Right cardiac atrium (tissue), 5 donors: ENCODE measurements around the gene COL4A1. TPM values are rescaled to one million over a fixed set of nuclear protein-coding genes. Genes with fewer than 3 reads are reported as not detected.

Experiments used
- ATAC-seq, 2 donors: fragments of 200-7000 bp; cut with Tn5 transposase; one replicate each; pipeline versions ENCODE4 v1.8.0 to v1.9.1; 2020; ENCODE audit warnings: moderate library complexity in 2 of 2, mild to moderate bottlenecking in 1 of 2
- DNase-seq, 3 donors: peaks; one replicate each; pipeline ENCODE4 v3.0.0-alpha.2; 2020
- H3K27ac ChIP-seq: one replicate; pipeline ENCODE4 v1.5.1; 2013; ENCODE audit warnings: mild to moderate bottlenecking, low read length, control low read depth, moderate library complexity
- H3K27me3 ChIP-seq: one replicate; pipeline ENCODE4 v1.6.1; 2013; ENCODE audit not compliant: control insufficient read depth, insufficient read depth
- H3K4me1 ChIP-seq: one replicate; pipeline ENCODE4 v1.6.1; 2013; ENCODE audit warnings: low read length; ENCODE audit not compliant: control insufficient read depth, insufficient read depth
- H3K4me3 ChIP-seq: one replicate; pipeline ENCODE4 v1.5.1; 2013; ENCODE audit warnings: low read length, control low read depth
- H3K9me3 ChIP-seq: one replicate; pipeline ENCODE4 v1.6.1; 2013; ENCODE audit warnings: low read length; ENCODE audit not compliant: control insufficient read depth
- WGBS: extraction: QIAGEN DNeasy Blood & Tissue Kit; methylation state at CpG from one replicate; pipeline ENCODE4 v1.1.7; 2013; 5-methylcytosine and 5-hydroxymethylcytosine counted together
- intact Hi-C, 4 donors: fragments of 100-400 bp; cut with DNase I; formaldehyde crosslinking; loops; one replicate each; pipeline versions ENCODE4 v1.11.0 to v1.14.0; 2022 to 2023
- polyA plus RNA-seq: library from polyadenylated mRNA; stranded (reverse); fragments of 200-250 nt; gene quantifications from one replicate; pipeline ENCODE4 v1.2.3, GENCODE V29; 2013
- total RNA-seq, 4 donors: library from RNA; stranded (reverse); fragmentation: NEBNext Ultra II Directional; extraction: Animal tissue kit (Norgen Biotek cat#: 25700); gene quantifications; one replicate each; pipeline ENCODE4 v1.2.1, GENCODE V29; 2021
- donor health status: healthy with polysubstance abuse.
- donor health status: DM: no; HTN: yes; CAD: no.
- donor health status: DM: no; HTN: no; CAD: no.
- donor health status: DM: no; HTN: yes; CAD: no; lungs with severe emphysema.
- donor health status: DM: yes; HTN: yes; CAD: no.

COL4A1 gene
- total and polyA plus RNA-seq, 5 donors, result 69.8 to 267 (median 102) TPM

- Histone ChIP-seq H3K4me1 (peaks cover 32% of the 10 kb centered on the region), H3K27me3 (no peaks in the 10 kb centered on the region), H3K4me3 (no peak overlapping the region), H3K9me3 (no peaks in the 10 kb centered on the region), H3K27ac (no peak overlapping the region)
- ATAC-seq, result no peak
- WGBS, result 86% methylated on average over 7 of the region's 7 CpGs
- intact Hi-C loops, result loop anchor here in 1 of 4 donors (10.0 kb wide), 1 partner anchor 64 kb away; the partner anchor contains the start of genes COL4A1 and COL4A2
- peak in 1 of 3 donors; percentile 40 for DNase-seq
Measured at GRCh38 chr13:110240943-110241342, 66.0 kb downstream of the COL4A1 start.

- ATAC-seq, result peak; percentile 6 to 11
- Histone ChIP-seq H3K27me3 (no peaks in the 10 kb centered on the region), H3K4me1 (peaks cover 32% of the 10 kb centered on the region), H3K9me3 (no peaks in the 10 kb centered on the region), H3K4me3 (no peak overlapping the region), H3K27ac (no peak overlapping the region)
- peak in 2 of 3 donors; percentile 64 to 73 for DNase-seq
- WGBS, result 69% methylated on average over 10 of the region's 10 CpGs
- intact Hi-C loops, result loop anchor here in 1 of 4 donors (10.0 kb wide), 1 partner anchor 64 kb away; the partner anchor contains the start of genes COL4A1 and COL4A2
Measured at GRCh38 chr13:110240352-110240751, 66.6 kb downstream of the COL4A1 start.

- Histone ChIP-seq H3K27me3 (no peaks in the 10 kb centered on the region), H3K27ac (peak overlapping the region; percentile 67), H3K4me1 (peaks cover 26% of the 10 kb centered on the region), H3K4me3 (no peak overlapping the region), H3K9me3 (no peaks in the 10 kb centered on the region)
- no peak for ATAC-seq
- WGBS, result 36% methylated on average over 5 of the region's 5 CpGs
- no peak for DNase-seq
- intact Hi-C loops, result loop anchor here in 2 of 4 donors (10.0 kb wide), 2 partner anchors 65 to 175 kb away; partner anchors contain the start of genes COL4A1 (in 1 of the 2) and COL4A2 (in 1 of the 2)
Measured at GRCh38 chr13:110239280-110240125, 67.5 kb downstream of the COL4A1 start.

- H3K4me3 ChIP-seq, result no peak overlapping the region
- no peak overlapping the region for H3K27ac ChIP-seq
- DNase-seq, result peak in 1 of 3 donors; percentile 73
- peaks cover 27% of the 10 kb centered on the region for H3K4me1 ChIP-seq
- intact Hi-C loops, result loop anchor here in 2 of 4 donors (10.0 kb wide), 1 partner anchor 176 kb away; no protein-coding TSS in a partner anchor
- peak; percentile 42 to 68 for ATAC-seq
- no peaks in the 10 kb centered on the region for H3K27me3 ChIP-seq
- 18% methylated on average over 1 of the region's 1 CpG for WGBS
- H3K9me3 ChIP-seq, result no peaks in the 10 kb centered on the region
Measured at GRCh38 chr13:110238818-110239195, 68.2 kb downstream of the COL4A1 start.

DNA sequence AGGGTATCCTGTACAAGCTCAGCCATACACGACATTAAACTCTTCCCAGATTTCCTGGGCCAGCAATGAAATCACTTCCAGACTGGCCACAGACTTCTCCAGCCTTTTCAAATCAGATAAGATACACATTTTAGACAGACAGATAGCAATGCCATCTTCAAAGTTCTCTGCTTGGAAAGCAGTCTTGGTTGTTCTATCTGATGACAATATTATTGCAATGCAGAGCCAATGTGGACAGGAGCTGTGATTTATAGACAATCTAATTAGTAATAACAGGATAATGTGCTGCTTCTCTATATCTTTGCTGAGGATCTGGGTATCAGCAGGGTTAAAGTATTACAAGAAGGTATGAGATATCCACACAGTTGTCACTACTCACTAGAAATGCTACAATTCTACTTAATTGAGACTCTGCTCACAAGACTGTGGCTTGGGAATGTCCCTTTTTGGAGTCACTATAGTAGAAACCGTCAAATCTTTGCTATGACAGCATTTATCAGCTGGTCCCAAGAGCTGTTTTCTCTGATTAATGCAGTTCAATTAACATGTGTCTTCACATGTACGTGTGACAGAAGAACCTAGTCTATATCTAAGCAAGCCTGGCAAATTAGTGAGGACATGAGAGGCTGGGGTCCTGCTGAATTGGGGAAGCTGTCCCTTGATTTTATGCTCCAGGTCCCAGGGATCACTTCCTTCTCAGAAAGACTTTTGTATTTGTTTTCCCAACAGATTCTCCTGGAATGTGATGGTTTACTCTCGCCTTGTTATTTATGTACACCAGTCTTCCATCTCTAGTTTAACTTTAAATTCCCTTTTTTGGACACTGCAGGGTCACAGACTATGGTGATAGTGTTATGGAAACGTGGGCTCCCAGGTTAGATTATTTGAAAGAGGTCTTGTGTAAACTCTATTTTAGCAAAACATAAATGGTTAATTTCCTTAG, 68.8 kb downstream of the COL4A1 start:
- ATAC-seq (no peak), DNase-seq (no peak)
- H3K4me3 ChIP-seq, result no peak overlapping the region
- intact Hi-C loops, result loop anchor here in 2 of 4 donors (10.0 kb wide), 1 partner anchor 177 kb away; no protein-coding TSS in a partner anchor
- no peaks in the 10 kb centered on the region for H3K27me3 ChIP-seq
- 18% methylated on average over 5 of the region's 5 CpGs for WGBS
- peak overlapping the region; percentile 72 for H3K27ac ChIP-seq
- peaks cover 30% of the 10 kb centered on the region for H3K4me1 ChIP-seq
- H3K9me3 ChIP-seq, result no peaks in the 10 kb centered on the region

DNA sequence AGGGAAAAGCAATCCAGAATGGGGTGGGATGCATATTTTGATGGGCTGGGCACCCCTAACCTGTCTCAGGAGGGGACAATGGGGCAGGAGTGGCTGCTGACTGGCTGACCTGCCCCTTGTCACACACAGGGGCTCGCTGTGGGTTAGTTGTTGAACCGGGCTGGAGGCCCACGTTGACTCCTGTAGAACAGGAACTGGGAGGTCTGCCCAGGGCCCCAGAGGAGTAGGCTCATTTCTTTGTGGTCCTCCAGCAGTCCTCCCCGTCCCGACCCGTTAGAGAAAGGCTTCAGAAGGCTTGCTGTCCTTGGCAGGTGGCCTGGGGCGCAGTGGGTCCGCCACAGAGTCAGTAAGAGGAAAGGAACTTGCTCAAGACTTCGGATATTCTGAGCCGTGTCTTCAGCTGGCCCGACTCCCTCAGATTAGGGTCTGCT, 70.1 kb downstream of the COL4A1 start:
- Histone ChIP-seq H3K9me3 (no peaks in the 10 kb centered on the region), H3K4me1 (peaks cover 32% of the 10 kb centered on the region), H3K27me3 (no peaks in the 10 kb centered on the region), H3K27ac (peak overlapping the region; percentile 78), H3K4me3 (no peak overlapping the region)
- DNase-seq (peak; percentile 86 to 94 (median 89)), ATAC-seq (peak; percentile 53 to 74)
- intact Hi-C loops, result loop anchor here in 2 of 4 donors (10.0 kb wide), 1 partner anchor 178 kb away; no protein-coding TSS in a partner anchor
- 17% methylated on average over 11 of the region's 11 CpGs for WGBS

DNA sequence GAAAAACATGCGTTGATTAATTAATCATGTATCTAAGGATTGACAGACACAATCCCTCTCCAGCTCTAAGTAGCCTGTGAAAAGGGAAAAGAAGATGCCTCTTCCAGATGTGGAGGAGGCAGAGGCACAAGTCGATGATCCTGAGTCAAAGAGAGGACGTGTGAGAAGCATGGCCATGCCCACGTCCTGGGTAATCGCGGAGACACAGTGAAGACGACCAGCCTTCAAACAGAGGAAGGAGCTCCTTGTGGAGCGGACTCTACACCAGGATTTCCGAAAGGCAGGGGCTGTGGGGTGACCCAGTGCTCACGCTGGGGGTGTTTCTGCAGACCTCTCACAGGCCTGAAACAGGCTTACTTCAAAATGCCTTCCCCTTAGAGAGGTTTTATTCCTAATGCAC, 70.5 kb downstream of the COL4A1 start:
- peak overlapping the region; percentile 78 for H3K27ac ChIP-seq
- WGBS, result 77% methylated on average over 10 of the region's 10 CpGs
- ATAC-seq, result no peak
- no peaks in the 10 kb centered on the region for H3K9me3 ChIP-seq
- H3K27me3 ChIP-seq, result no peaks in the 10 kb centered on the region
- H3K4me1 ChIP-seq, result peaks cover 32% of the 10 kb centered on the region
- H3K4me3 ChIP-seq, result no peak overlapping the region
- intact Hi-C loops, result loop anchor here in 2 of 4 donors (10.0 kb wide), 1 partner anchor 178 kb away; no protein-coding TSS in a partner anchor
- DNase-seq, result no peak

DNA sequence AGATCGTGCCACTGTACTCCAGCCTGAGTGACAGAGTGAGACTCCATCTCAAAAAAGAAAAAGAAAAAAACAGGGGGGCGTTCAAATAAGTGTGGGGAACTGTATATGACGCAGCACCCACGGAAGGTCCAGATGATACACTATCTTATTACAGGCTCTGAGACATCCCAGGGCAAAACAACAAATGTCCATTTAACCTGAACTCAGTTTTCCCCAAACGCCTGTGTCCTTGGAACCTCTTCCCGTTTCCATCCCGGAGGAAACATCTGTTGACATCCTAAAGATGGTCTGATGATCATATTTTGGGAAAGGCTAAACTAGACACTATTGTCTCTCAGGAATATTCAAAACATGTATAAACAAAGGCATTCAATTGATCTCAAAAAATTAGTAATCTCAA, 72.4 kb downstream of the COL4A1 start:
- Histone ChIP-seq H3K27ac (no peak overlapping the region), H3K27me3 (no peaks in the 10 kb centered on the region), H3K4me1 (peaks cover 30% of the 10 kb centered on the region), H3K4me3 (no peak overlapping the region), H3K9me3 (no peaks in the 10 kb centered on the region)
- 53% methylated on average over 7 of the region's 7 CpGs for WGBS
- ATAC-seq (no peak), DNase-seq (no peak)
- intact Hi-C loops, result loop anchor here (5.0 to 10.0 kb wide), 3 partner anchors 73 to 180 kb away; partner anchors contain the start of genes COL4A1 (in 1 of the 4) and COL4A2 (in 1 of the 4)

DNA sequence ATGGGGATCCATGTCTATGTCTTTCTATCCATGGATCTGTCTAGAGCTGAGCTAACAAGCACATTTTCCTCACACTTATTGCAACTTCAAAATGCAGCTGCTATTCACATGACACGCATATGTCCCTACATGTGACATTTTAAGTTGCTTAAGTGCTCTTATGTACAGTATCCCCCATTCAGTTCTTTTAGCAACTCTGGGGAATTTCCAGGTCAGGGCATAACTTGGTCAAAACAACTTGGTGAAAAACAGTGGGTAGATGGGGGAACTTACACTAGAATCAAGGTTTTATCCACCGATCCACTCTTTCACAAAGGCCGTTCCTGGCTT, 73.0 kb downstream of the COL4A1 start:
- Histone ChIP-seq H3K4me3 (no peak overlapping the region), H3K27ac (peak overlapping the region; percentile 68), H3K4me1 (peaks cover 29% of the 10 kb centered on the region), H3K27me3 (no peaks in the 10 kb centered on the region), H3K9me3 (no peaks in the 10 kb centered on the region)
- DNase-seq, result no peak
- intact Hi-C loops, result loop anchor here (5.0 to 10.0 kb wide), 3 partner anchors 73 to 181 kb away; partner anchors contain the start of genes COL4A1 (in 1 of the 4) and COL4A2 (in 1 of the 4)
- WGBS, result 47% methylated on average over 3 of the region's 3 CpGs
- no peak for ATAC-seq

DNA sequence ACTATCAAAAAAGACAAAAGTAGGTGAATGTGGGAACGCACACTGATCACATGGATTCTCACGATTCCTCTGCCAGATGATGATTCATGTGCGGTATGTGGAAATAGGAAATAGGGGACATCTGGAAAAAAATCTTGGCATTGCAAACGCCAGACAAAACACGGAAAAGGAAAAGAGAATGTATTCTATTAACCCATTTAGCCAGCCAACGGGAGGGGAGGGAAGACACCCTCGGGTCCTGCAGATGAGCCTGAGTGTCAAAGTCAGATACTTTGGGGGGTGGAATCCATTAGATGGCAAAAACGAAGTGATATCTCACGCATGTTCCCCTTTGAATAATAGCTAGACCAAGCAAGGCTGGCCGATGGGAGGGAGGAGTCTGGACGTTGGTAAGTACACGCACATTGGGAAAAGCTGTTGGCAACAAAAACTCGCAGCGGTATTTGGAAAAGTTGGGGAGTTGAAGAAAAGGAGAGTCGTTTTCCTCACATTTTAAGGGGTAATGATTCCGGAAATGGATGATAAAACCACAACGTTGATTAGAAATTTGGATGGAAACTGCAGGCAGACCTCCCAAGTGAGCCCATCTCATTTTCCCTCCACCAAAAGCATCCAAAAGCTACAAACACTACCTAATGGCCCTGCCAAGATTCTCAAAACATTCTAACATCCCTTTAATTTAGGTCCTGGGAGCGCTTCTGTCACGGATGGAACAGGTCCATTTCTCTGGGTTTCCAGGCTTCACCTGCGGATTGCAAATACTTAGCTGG, 73.6 kb downstream of the COL4A1 start:
- H3K27ac ChIP-seq, result peak overlapping the region; percentile 68
- 35% methylated on average over 20 of the region's 20 CpGs for WGBS
- H3K27me3 ChIP-seq, result no peaks in the 10 kb centered on the region
- intact Hi-C loops, result loop anchor here (5.0 to 10.0 kb wide), 3 partner anchors 74 to 181 kb away; partner anchors contain the start of genes COL4A1 (in 1 of the 4) and COL4A2 (in 1 of the 4)
- no peaks in the 10 kb centered on the region for H3K9me3 ChIP-seq
- DNase-seq, result peak; percentile 70 to 87 (median 78)
- peak overlapping the region; percentile 2 for H3K4me3 ChIP-seq
- peak; percentile 67 to 69 for ATAC-seq
- H3K4me1 ChIP-seq, result peaks cover 30% of the 10 kb centered on the region
